Measurements from ENCODE around the gene PNMA8C. TPM values are rescaled to one million over a fixed set of nuclear protein-coding genes. Genes with fewer than 3 reads are reported as not detected.

Gene PNMA8C
- total and polyA plus RNA-seq, 2 experiments from 2014 or later, result 0.44 to 2.3 TPM

DNA sequence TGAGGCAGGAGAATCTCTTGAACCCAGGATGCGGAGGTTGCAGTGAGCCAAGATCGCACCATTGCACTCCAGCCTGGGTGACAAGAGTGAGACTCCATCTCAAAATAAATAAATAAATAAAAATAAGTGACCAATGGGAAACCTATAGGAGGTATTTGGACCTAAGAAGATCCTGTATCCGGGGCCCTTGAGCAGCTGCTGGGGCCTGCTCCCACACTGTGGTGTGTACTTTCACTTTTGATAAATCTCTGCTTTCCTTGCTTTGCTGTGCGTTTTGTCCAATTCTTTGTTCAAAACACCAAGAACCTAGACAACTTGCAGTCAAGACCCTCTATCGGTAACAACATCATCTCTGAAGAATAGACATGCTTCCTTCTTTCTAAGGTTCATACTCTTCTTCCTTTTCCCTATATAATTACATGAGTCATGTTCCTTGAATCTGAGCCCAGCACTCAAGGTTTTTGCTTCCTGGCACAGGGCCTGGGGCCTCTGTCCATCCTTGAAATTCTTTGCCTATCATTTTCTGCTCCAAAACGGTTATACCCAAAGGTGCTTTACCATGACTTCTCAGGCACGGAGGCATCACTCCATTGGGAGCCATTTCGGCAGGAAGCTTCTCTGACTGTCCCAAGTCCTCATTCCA is 14.2 kb upstream of the PNMA8C start:
- DNase-seq (ENCODE audit: low spot score), result no peak
- no peak overlapping the region for H3K4me2 ChIP-seq
- H3K4me3 Mint-ChIP-seq, result no peak overlapping the region

More for the DNA sequence above, 14.2 kb upstream of the PNMA8C start:
- Histone ChIP-seq H3F3A (replicated peaks; ENCODE audit: low read depth) (no peaks in the 10 kb centered on the region), H3K27me3 (ENCODE audit: insufficient read depth) (no peaks in the 10 kb centered on the region), H3K79me2 (replicated peaks; ENCODE audit: insufficient read depth) (no peaks in the 10 kb centered on the region), H2AFZ (0 out of 2 replicates have a peak overlapping the region, but pooled peaks have one; percentile 3), H3K4me3 (no peak overlapping the region), H3K9me2 (ENCODE audit: insufficient read depth) (no peaks in the 10 kb centered on the region), H4K20me1 (replicated peaks; ENCODE audit: insufficient read depth) (no peaks in the 10 kb centered on the region), H3K36me3 (ENCODE audit: insufficient read depth) (no peaks in the 10 kb centered on the region), H3K4me1 (ENCODE audit: insufficient read depth) (no peaks in the 10 kb centered on the region), H3K27ac (ENCODE audit: low read depth) (no peak overlapping the region)
- no peaks in the 10 kb centered on the region for H3K4me1 Mint-ChIP-seq
- ATAC-seq, result no peak
- no peaks in the 10 kb centered on the region for H3K9me3 Mint-ChIP-seq
- H3K36me3 Mint-ChIP-seq (ENCODE audit: low read depth), result no peaks in the 10 kb centered on the region
- no peaks in the 10 kb centered on the region for H3K27me3 Mint-ChIP-seq (ENCODE audit: insufficient read depth, low read depth, poor library complexity)
- no peak overlapping the region for H3K27ac Mint-ChIP-seq
- TF ChIP-seq ZNF114 (CRISPR knock-in tag; IDR thresholded peaks at IDR 0.05), result no peak
- TF ChIP-seq CREB1 (CRISPR knock-in tag; IDR thresholded peaks at IDR 0.05; ENCODE audit: low read depth), result no peak
- TF ChIP-seq POLR2AphosphoS5 (IDR thresholded peaks at IDR 0.05; ENCODE audit: low read depth), result no peak
- TF ChIP-seq NANOG (IDR thresholded peaks at IDR 0.05; ENCODE audit: borderline replicate concordance), result no peak
- TF ChIP-seq, protein P1, sequence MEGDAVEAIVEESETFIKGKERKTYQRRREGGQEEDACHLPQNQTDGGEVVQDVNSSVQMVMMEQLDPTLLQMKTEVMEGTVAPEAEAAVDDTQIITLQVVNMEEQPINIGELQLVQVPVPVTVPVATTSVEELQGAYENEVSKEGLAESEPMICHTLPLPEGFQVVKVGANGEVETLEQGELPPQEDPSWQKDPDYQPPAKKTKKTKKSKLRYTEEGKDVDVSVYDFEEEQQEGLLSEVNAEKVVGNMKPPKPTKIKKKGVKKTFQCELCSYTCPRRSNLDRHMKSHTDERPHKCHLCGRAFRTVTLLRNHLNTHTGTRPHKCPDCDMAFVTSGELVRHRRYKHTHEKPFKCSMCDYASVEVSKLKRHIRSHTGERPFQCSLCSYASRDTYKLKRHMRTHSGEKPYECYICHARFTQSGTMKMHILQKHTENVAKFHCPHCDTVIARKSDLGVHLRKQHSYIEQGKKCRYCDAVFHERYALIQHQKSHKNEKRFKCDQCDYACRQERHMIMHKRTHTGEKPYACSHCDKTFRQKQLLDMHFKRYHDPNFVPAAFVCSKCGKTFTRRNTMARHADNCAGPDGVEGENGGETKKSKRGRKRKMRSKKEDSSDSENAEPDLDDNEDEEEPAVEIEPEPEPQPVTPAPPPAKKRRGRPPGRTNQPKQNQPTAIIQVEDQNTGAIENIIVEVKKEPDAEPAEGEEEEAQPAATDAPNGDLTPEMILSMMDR (conservative IDR thresholded peaks at IDR 0.05; ENCODE audit: low read depth in 2 of 2), result no peak
- TF ChIP-seq, protein P2, sequence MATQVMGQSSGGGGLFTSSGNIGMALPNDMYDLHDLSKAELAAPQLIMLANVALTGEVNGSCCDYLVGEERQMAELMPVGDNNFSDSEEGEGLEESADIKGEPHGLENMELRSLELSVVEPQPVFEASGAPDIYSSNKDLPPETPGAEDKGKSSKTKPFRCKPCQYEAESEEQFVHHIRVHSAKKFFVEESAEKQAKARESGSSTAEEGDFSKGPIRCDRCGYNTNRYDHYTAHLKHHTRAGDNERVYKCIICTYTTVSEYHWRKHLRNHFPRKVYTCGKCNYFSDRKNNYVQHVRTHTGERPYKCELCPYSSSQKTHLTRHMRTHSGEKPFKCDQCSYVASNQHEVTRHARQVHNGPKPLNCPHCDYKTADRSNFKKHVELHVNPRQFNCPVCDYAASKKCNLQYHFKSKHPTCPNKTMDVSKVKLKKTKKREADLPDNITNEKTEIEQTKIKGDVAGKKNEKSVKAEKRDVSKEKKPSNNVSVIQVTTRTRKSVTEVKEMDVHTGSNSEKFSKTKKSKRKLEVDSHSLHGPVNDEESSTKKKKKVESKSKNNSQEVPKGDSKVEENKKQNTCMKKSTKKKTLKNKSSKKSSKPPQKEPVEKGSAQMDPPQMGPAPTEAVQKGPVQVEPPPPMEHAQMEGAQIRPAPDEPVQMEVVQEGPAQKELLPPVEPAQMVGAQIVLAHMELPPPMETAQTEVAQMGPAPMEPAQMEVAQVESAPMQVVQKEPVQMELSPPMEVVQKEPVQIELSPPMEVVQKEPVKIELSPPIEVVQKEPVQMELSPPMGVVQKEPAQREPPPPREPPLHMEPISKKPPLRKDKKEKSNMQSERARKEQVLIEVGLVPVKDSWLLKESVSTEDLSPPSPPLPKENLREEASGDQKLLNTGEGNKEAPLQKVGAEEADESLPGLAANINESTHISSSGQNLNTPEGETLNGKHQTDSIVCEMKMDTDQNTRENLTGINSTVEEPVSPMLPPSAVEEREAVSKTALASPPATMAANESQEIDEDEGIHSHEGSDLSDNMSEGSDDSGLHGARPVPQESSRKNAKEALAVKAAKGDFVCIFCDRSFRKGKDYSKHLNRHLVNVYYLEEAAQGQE (IDR thresholded peaks at IDR 0.05; ENCODE audit: unreplicated experiment), result no peak
- no peak for TF ChIP-seq EZH2phosphoT487 (IDR thresholded peaks at IDR 0.05; ENCODE audit: unreplicated experiment)
- TF ChIP-seq, protein P3, sequence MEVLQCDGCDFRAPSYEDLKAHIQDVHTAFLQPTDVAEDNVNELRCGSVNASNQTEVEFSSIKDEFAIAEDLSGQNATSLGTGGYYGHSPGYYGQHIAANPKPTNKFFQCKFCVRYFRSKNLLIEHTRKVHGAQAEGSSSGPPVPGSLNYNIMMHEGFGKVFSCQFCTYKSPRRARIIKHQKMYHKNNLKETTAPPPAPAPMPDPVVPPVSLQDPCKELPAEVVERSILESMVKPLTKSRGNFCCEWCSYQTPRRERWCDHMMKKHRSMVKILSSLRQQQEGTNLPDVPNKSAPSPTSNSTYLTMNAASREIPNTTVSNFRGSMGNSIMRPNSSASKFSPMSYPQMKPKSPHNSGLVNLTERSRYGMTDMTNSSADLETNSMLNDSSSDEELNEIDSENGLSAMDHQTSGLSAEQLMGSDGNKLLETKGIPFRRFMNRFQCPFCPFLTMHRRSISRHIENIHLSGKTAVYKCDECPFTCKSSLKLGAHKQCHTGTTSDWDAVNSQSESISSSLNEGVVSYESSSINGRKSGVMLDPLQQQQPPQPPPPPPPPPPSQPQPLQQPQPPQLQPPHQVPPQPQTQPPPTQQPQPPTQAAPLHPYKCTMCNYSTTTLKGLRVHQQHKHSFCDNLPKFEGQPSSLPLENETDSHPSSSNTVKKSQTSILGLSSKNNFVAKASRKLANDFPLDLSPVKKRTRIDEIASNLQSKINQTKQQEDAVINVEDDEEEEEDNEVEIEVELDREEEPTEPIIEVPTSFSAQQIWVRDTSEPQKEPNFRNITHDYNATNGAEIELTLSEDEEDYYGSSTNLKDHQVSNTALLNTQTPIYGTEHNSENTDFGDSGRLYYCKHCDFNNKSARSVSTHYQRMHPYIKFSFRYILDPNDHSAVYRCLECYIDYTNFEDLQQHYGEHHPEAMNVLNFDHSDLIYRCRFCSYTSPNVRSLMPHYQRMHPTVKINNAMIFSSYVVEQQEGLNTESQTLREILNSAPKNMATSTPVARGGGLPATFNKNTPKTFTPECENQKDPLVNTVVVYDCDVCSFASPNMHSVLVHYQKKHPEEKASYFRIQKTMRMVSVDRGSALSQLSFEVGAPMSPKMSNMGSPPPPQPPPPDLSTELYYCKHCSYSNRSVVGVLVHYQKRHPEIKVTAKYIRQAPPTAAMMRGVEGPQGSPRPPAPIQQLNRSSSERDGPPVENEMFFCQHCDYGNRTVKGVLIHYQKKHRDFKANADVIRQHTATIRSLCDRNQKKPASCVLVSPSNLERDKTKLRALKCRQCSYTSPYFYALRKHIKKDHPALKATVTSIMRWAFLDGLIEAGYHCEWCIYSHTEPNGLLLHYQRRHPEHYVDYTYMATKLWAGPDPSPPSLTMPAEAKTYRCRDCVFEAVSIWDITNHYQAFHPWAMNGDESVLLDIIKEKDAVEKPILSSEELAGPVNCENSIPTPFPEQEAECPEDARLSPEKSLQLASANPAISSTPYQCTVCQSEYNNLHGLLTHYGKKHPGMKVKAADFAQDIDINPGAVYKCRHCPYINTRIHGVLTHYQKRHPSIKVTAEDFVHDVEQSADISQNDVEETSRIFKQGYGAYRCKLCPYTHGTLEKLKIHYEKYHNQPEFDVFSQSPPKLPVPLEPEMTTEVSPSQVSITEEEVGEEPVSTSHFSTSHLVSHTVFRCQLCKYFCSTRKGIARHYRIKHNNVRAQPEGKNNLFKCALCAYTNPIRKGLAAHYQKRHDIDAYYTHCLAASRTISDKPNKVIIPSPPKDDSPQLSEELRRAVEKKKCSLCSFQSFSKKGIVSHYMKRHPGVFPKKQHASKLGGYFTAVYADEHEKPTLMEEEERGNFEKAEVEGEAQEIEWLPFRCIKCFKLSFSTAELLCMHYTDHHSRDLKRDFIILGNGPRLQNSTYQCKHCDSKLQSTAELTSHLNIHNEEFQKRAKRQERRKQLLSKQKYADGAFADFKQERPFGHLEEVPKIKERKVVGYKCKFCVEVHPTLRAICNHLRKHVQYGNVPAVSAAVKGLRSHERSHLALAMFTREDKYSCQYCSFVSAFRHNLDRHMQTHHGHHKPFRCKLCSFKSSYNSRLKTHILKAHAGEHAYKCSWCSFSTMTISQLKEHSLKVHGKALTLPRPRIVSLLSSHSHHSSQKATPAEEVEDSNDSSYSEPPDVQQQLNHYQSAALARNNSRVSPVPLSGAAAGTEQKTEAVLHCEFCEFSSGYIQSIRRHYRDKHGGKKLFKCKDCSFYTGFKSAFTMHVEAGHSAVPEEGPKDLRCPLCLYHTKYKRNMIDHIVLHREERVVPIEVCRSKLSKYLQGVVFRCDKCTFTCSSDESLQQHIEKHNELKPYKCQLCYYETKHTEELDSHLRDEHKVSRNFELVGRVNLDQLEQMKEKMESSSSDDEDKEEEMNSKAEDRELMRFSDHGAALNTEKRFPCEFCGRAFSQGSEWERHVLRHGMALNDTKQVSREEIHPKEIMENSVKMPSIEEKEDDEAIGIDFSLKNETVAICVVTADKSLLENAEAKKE (CRISPR knock-in tag; IDR thresholded peaks at IDR 0.05), result no peak
- no peak for TF ChIP-seq JUNB (IDR thresholded peaks at IDR 0.05; ENCODE audit: unreplicated experiment)
- no peak for TF ChIP-seq EZH2 (IDR thresholded peaks at IDR 0.05; ENCODE audit: low read depth, unreplicated experiment)
